Inflammatory macrophage (primary cell): Measurements from ENCODE around the gene UGT2A1.
"Not testable (repeated sequence)": the region's sequence is repeated elsewhere in the genome, so short reads cannot be mapped to it uniquely, and the experiment has no call there.

Experiments
- DNase-seq, 2 donors: peaks; one replicate each; pipeline ENCODE4 v3.0.0-alpha.2; 2020 to 2022
- total RNA-seq, 18 experiments: gene quantifications; one replicate each; lab custom pipeline; 2026; ENCODE audit warnings: mixed read lengths in 6 of 18, inconsistent platforms in 2 of 18; lab: John Stamatoyannopoulos, UW

Gene UGT2A1
- 0 to 0.03 (median 0) reads per million in 18 experiments for total RNA-seq

DNA sequence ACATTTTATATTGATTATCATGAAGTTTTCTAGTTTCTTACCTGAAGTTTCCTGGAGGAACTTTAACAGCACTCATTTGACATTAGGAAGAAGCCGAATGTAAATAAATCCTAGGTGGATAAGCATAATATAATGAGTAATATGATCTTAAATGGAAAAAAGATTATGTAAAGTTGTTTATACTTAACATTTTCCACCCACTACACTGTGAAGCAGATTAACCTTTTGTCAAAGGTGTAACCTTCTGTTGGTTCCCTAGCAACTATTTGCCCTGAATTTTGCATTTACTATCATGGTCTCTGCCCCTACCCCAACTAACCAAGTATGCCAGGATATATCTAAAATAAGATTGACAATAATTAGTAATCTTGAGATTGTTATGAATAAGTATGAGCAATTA lies at the start of gene UGT2A1:
Gene UGT2A1, minus strand, starts transcription at position 101 of the 400 bp plus-strand sequence. CDS start 5,603 bp downstream, outside the sequence.
- DNase-seq = no peak

DNA sequence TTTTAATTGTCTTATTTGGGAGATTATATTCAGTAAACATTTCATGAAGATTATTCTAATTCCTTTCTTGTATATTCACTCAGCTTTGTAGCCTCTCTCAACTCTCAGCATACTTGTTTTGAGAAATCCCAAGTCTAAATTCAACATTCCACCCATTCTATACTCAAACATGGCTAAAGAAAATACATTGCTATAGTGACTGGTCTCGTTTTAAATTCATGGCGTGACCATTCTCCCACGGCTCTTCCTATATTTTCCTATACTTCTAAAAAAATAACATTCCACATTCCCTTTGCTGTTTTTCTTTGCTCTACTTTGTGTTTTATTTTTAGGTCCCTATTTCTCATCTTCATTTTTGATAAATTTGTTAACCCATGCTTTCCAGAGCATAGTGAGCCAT lies 49.2 kb upstream of the UGT2A1 start:
- DNase-seq = no peak

DNA sequence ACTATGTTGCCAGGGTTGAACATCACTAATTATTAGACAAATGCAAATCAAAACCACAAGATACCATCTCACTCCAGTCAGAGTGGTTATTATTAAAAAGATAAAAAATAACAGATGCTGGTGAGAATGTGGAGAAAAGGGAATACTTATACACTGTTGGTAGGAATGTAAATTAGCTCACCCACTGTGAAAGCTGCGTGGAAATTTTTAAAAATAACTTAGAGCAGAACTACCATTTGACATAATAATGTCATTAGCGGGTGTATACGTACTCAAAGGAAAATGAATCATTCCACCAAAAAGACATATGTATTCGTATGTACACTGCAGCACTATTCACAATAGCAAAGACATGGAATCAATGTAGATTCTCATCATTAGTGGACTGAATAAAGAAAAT lies 48.6 kb upstream of the UGT2A1 start:
- DNase-seq = no peak

DNA sequence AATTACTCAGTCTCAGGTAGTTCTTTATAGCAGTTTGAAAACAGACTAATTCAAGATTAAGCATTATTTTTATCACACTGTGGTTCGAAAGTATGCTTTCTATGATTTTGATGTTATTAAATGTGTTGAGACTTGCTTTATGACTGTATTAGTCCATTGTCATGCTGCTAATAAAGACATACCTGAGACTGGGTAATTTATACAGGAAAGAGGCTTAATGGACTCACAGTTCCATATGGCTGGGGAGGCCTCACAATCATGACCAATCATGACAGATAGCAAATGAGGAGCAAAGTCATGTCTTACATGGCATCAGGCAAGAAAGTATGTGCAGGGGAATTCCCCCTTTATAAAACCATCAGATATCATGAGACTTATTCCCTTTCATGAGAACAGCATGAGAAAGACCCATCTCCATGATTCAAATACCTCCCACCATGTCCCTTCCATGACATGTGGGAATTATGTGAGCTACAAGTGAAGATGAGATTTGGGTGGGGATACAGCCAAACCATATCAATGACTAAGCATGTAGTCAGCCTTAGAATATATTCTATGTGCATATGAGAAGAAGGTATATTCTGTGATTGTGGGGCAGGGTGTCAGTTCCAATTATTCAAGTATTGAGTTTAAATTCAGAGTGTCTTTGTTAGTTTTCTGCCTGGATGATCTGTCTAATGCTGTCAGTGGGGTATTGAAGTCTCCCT lies 44.6 kb upstream of the UGT2A1 start:
- DNase-seq = no peak

DNA sequence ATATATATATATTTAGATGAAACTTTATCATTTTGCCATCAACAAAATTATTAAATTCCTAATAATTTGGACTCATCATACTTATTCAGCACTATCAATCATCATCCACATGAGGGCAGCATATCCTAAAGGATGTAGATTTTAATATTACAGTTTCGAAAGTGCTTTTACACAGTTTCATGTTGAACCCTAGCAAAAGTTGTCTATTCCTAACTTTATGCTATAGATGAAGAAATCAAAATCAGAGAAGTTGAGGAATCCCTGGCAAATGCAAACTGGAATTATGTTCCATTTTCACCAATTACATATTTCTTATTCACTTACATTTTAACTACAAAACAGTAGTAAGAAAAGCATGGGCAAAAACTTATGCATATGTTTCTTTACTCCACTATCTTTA lies 36.6 kb upstream of the UGT2A1 start:
- peak; percentile 8 to 74 for DNase-seq

DNA sequence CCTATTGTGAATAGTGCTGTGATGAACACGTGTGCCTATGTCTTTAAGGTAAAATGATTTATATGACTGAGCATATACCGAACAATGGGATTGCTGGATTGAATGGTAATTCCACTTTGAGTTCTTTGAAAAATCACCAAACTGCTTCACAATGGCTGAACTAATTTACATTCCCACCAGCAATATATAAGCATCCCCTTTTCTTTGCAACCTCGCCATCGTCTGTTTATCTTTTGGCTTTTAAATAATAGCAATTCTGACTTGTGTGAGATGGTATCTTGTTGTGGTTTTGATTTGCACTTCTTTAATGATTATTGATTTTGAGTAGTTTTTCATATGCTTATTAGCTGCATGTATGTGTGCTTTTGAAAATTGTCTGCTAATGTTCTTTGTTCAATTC lies 31.8 kb upstream of the UGT2A1 start:
- no peak for DNase-seq

DNA sequence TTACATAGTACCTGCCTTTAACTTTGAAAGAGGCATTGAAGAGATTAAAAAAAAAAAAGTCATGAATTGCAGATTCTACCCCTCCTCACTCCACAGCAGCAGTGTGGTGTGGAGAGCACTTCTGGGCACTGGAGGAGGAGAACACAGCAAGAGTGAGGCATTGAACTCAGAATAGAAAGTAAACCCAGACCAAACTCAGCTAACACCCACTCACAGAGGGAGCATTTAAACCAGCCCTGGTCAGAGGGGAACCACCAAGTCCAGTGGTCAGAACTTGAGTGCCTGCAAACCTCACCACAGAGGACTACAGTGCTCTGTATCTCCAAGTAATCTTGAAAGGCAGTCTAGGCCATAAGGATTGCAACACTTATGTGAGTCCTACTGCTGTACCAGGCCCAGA lies 15.6 kb upstream of the UGT2A1 start:
- no peak for DNase-seq

DNA sequence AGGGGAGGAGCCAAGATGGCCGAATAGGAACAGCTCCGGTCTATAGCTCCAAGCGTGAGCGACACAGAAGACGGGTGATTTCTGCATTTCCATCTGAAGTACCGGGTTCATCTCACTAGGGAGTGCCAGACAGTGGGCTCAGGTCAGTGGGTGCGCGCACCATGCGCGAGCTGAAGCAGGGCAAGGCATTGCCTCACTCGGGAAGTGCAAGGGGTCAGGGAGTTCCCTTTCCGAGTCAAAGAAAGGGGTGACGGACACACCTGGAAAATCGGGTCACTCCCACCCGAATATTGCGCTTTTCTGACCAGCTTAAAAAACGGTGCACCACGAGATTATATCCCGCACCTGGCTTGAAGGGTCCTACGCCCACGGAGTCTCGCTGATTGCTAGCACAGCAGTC lies 11.0 kb upstream of the UGT2A1 start:
- DNase-seq = not testable (repeated sequence)

DNA sequence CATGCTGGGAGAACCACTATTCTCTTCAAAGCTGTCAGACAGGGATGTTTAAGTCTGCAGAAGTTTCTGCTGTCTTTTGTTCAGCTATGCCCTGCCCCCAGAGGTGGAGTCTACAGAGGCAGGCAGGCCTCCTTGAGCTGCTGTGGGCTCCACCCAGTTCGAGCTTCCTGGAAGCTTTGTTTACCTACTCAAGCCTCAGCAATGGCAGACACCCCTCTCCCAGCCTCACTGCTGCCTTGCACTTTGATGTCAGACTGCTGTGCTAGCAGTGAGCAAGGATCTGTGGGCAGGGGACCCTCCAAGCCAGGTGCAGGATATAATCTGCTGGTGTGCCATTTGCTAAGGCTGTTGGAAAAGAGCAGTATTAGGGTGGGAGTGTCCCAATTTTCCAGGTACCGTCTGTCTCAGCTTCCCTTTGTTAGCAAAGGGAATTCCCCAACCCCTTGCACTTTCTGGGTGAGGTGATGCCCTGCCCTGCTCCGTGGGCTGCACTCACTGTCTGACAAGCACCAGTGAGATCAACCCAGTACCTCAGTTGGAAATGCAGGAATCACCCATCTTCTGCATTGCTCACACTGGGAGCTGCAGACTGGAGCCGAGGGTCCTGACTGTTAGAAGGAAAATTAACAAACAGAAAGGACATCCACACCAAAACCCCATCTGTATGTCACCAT lies 8.2 kb upstream of the UGT2A1 start:
- DNase-seq = not testable (repeated sequence)

DNA sequence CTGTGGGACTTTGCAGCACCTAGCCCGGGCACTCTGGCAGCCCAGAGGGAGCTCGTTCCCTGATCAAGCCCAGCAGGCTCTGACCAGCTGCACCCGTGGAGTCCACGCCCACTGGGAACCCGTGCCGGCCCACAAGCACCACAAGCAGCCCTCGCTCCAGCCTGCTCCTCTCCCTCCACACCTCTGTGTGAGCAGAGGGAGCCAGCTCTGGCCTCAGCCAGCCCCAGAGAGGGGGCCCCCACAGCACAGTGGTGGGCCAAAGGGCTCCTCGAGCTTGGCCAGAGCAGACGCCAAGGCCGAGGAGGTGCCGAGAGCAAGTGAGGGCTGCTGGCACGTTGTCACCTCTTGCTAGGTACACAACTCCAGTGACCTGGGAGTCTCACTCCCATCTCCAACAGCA lies 5.1 kb upstream of the UGT2A1 start:
- no peak for DNase-seq

DNA sequence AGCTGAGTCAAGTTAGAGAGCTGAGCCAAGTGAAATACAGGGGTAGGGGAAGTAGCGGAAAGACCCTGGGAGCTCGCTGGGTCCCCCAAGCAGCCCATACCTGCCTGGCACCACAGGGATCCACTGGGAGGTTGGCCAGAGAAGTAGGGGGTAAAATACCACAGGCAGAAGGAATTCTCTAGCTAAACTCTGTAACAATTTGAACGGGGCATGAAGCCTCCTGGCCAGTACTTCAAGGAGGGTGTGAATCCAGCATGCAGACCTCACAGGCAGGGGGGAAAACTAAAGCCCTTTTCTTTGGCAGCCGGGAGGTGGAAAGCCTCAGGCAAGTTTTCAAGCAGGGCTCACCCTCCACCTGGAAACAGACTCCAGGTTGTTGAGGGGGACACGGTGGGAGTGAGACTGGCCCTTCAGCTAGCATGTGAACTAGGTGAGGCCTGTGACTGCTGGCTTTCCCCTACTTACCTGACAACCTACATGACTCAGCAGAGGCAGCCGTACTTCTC lies 3.7 kb upstream of the UGT2A1 start:
- no peak for DNase-seq

DNA sequence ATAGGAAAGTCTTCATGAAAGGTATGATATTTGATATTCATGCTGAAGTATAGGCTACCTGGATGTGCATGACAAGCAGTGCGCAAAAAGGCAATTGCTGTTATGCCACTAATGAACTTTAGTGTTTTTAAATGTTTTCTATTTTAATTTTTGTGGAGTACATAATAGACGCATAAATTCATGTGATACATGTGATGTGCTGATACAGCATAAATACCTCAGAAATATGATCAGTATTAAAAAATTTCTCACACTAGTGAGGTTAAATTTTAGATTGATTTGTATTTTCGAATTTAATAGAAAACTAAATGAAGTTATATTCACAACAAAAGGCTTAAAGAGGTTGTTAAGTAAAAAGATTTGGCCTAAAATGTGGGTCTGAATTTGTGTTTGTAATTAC lies 2.2 kb downstream of the UGT2A1 start:
- no peak for DNase-seq

DNA sequence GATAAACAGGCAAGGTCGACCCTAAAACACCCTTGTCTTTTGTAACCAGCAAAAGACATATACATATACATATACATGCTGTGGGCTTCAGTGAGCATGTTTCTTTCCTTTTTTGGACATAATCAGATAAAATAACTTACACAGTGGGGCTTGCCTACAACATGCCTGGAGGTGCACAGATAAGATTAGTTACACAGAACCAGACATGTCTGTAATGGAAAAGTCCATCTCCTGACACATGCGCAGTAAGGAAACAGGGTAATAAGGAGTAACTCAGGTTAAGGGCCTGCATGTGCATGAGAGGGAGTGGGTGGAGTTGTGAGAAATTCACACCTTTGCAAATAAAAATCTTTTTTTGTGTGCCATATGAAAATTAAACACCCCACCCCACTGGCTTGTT lies 3.4 kb downstream of the UGT2A1 start:
- no peak for DNase-seq

DNA sequence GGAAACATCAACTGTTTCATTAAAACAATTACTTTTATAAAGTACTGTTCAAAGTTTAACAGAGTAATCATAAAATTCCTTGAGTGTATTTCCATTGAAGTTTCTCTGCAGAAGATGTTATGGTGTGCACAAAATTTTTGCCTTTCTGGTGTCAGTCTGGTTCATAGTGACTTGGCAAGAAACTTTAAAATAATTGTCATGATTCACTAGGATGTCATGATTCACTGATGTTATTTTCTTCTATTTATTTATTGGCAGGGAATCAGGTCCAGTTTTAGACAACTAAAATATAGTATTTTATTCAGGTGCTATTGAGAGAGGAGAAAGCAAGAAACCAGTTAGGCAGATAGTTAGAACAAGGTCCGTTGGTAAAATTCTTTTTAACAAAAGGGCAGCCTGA lies 3.8 kb downstream of the UGT2A1 start:
- DNase-seq = no peak

DNA sequence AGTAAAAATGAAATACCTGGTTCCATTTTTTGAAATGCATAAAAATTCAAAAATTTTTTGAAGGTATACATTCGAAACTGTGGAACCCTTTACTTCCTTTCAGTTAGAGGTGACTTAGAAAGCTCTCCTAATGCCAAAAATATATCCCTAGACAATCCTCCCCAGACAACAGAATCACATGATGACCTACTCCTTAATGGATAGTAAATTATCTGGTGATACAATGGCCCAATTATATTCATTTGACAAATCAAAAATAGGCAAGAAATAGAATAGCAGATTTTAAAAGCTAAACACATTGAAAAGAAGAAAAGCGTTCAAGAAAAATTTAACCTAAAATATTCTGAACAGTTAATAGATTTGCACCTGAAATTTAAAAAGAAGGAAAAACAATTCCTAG lies 10.1 kb downstream of the UGT2A1 start:
- no peak for DNase-seq

DNA sequence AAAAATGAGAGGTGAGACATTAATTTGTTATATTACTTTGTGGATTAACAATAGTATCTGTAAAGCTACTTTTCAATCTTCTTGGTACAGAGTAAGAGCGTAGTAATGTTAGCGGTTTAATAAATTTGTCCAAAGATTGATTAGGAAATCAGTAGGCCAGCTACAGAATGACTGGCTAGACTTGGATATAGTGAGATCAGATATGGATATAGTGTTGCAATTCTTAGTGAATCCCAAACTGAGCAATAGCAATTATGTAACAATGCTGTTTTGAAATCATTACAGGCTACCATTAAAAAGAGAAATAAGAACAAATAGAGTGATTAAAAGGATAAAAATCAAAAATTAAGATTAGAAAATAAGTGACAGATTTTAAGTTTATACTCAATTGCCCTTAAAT lies 12.8 kb downstream of the UGT2A1 start:
- no peak for DNase-seq

DNA sequence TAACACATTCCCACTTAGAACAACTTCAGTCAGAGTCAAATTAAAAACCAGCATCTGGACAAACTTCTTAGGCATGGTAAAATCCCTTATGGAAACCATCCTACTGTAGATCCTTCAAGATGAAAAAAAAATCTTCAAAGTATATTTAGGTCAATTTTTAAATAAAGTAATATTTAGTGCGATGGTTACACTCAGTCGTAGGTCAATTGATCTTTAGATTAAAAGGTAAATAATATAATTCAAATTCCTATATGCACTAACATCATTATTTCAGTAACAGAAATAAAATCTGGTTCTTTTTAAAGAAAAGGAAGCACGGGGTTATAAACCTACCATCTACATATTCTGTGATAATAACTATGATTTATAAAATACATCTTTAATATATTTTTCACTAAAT lies 13.5 kb downstream of the UGT2A1 start, which contains the start of gene UGT2A2:
Gene UGT2A2, minus strand, starts transcription at position 101 of the 400 bp plus-strand sequence. Its CDS starts 2 bp downstream, at position 99.
- no peak for DNase-seq

DNA sequence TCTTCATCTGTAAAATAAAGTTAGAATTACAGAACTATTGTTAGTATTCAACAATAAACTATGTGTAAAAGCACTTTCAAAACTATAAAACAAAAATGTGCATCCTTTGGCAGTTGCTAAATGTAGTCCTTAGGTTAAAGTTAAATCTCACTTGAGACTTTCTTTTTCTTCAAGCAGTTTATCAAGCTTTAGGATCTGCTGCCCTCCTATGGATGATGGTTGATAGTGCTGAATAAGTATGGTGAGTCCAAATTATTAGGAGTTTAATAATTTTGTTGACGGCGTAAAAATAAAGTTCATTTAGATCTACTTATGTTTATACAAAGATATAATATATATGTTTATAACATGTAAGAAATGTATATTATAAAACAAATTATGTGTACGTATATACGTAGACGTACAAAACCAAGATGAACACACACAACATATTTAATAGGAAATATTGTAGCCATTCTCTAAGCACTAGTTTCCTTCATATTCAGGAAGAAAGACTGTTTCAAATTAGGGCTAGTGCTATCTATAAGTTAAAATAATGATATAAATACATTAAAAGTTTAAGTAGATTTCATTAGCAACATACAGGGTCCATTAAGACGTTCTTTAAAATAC lies 35.9 kb downstream of the UGT2A1 start:
- DNase-seq = no peak

DNA sequence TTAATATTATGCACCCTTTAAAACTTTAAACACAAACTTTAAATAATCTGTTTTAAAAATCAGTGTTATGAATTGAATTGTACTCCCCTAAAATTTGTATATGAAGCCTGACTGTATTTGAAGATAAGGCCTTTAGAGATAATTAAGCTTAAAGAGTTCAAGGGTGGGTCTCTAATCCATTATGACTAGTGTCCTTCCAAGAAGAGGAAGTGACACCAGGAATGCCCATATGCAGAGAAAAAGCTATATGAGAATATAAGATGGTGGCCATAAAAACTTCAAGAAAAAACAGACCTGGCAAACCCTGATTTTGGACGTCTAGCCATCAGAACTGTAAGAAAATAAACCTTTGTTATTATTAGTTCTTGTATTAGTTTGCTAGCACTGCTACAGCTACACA lies 42.6 kb downstream of the UGT2A1 start:
- no peak for DNase-seq

DNA sequence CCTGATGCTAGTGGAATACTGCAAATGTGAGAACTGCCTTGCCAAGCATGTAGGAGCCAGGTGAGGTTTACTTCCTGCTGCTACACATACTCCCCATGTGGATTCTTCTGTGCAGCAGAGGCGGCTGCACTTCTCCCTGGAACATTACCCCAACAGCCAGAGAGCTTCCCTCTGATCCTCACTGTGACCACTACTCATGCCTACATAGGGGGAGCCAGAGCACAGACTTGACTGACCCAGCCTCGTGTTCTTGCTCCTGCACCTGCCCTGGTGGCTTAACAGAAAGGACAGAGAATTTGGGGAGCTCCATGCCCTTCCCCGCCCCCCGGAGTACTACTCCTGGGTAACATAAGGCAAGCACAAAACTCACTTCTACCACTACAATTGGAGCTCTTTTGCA lies 52.0 kb downstream of the UGT2A1 start:
- DNase-seq = no peak

DNA sequence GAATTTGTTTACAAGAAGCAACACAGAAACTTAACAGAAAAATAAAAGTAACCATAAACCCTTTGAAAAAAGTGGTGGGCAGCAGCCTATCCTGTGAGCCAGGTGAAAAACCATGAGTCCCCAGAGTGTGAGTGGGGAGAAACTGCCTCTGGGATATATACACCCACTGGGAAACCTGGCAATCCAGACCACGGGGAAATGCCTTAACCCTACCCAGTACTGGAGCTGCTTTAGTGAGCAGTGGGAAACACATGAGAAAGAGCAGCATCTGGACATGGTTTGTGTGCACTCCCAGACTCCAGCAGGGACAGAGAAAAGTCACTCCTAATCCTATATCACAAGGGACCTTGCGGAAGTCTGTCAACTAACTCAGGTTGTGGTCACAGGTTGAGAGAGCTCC lies 53.0 kb downstream of the UGT2A1 start:
- no peak for DNase-seq

DNA sequence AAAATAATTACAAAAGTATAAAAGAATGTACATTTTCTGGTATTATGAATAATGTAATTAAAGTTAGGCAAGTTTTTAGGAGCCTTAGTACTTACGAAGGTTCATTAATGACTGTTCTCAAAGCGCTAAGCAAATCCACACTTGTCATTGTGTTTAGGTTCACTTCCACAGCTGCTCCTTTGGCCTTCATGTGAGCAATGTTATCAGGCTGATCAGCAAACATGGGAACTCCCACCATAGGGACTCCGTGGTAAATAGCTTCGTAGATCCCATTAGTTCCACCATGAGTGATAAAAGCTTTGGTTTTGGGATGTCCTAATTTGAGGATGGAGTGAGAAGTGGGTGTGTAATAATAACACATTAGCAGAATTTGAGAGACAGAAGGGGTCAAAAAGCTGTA lies 58.7 kb downstream of the UGT2A1 start:
- no peak for DNase-seq

DNA sequence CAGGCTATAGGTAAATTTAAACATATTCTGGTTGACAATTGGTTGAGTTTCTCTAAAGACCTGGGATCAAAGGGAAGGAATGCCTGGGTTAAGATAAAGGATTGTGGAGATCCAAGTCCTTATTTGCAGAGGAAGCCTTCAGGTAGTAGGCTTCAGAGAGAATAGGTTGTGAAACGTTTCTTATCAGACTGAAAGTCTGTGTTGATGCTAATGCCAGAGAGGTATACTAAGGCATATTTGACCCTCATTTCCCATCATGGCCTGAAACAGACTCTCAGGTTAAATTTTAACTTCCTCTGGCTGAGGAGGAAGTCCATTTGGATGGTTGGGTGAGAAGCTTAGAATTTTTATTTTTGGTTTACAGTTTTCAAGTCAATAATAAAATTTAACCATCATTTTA lies 61.7 kb downstream of the UGT2A1 start:
- DNase-seq = no peak

DNA sequence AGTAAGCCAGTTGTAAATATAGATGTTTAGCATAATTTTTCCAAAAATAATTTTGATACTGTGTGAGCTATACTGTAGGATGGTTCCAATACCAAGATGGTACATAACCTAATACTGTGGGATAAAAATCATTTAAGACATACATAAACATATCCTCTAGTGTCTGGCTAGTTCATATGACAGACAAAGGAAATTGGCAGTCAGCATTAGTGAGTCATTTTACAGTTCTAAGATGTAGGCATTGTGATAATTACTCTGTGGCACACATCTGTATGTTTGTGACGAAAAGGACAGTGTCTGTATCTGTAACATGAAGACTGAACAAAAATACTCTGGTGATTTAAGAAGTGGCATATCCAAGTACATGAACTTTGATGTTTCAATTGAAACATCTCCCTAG lies 63.2 kb downstream of the UGT2A1 start:
- no peak for DNase-seq
